Measurements from ENCODE around the gene CBX6. TPM values are rescaled to one million over a fixed set of nuclear protein-coding genes. Genes with fewer than 3 reads are reported as not detected.

The CBX6 gene
- total RNA-seq, 1 experiment from 2014 or later = 31.4 TPM

GRCh38 chr22:38843657-38844314 lies 28.2 kb downstream of the CBX6 start, which contains the start of gene NPTXR:
Gene NPTXR (minus strand): TSS chr22:38844028.
- no CpG with 5 or more reads among the region's 105 CpGs for WGBS (ENCODE audit: extremely low coverage, insufficient read length, low lambda C conversion rate)
- no peaks in the 10 kb centered on the region; the same call in 1 of the 2 replicates for H3K4me1 ChIP-seq (ENCODE audit: insufficient read depth, low read length)

More at GRCh38 chr22:38843657-38844314, 28.2 kb downstream of the CBX6 start, which contains the start of gene NPTXR:
- Histone ChIP-seq H3K14ac (ENCODE audit: insufficient read depth, low read length) (peak within 1 kb of the TSS; percentile 61), H4K5ac (ENCODE audit: insufficient read length, low read depth, low read length) (no peak within 1 kb of the TSS), H3K9me3 (ENCODE audit: control insufficient read depth, low read depth, low read length) (no peaks in the 10 kb centered on the region), H2BK20ac (ENCODE audit: low read depth, low read length, poor library complexity, severe bottlenecking) (no peak within 1 kb of the TSS), H3K79me1 (ENCODE audit: insufficient read depth, low read depth, low read length, poor library complexity, severe bottlenecking) (no peaks in the 10 kb centered on the region), H3K4ac (ENCODE audit: low read depth, low read length) (no peak within 1 kb of the TSS), H3K23ac (ENCODE audit: insufficient read length, low read depth, low read length) (no peak within 1 kb of the TSS), H2BK12ac (ENCODE audit: insufficient read length, low read depth, low read length) (no peak within 1 kb of the TSS), H2BK15ac (ENCODE audit: low read depth, low read length) (no peak within 1 kb of the TSS; the same call in 1 of the 2 replicates), H4K91ac (ENCODE audit: insufficient read length, low read depth, low read length) (no peak within 1 kb of the TSS), H3K27me3 (ENCODE audit: insufficient read depth, low read length) (peaks cover 21% of the 10 kb centered on the region; the same call in 1 of the 2 replicates), H3K9ac (ENCODE audit: extremely low read depth, insufficient read length, low read length) (no peak within 1 kb of the TSS), H3K18ac (ENCODE audit: insufficient read length, low read depth, low read length) (no peak within 1 kb of the TSS), H3K56ac (ENCODE audit: insufficient read length, low read depth, low read length) (no peak within 1 kb of the TSS), H2BK120ac (ENCODE audit: low read depth, low read length, poor library complexity, severe bottlenecking) (no peak within 1 kb of the TSS), H3K79me2 (ENCODE audit: insufficient read depth, low read length) (no peaks in the 10 kb centered on the region), H3K23me2 (ENCODE audit: insufficient read length, low read depth, low read length, poor library complexity, severe bottlenecking) (peaks cover 4% of the 10 kb centered on the region), H3T11ph (ENCODE audit: low read length) (no peak within 1 kb of the TSS), H4K8ac (replicated peaks; ENCODE audit: insufficient read length, low read depth, low read length) (no peak within 1 kb of the TSS), H2AFZ (ENCODE audit: low read length) (no peak within 1 kb of the TSS), H4K20me1 (ENCODE audit: control insufficient read depth, insufficient read depth, insufficient read length) (peaks cover 4% of the 10 kb centered on the region), H3K27ac (ENCODE audit: insufficient read length, low read depth, low read length) (no peak within 1 kb of the TSS), H3K4me2 (ENCODE audit: insufficient read depth, insufficient read length, low read length) (peak within 1 kb of the TSS; percentile 32), H2AK5ac (ENCODE audit: insufficient read length, low read length) (no peak within 1 kb of the TSS), H2BK5ac (ENCODE audit: insufficient read length, low read length) (no peak within 1 kb of the TSS)
- peaks cover 0 to 2% (median 0%) of the 10 kb centered on the region in 3 experiments; a peak in 3 of 7 replicates for H3K36me3 Mint-ChIP-seq (ENCODE audit: insufficient read depth in 1 of 3, low read depth in 3 of 3)
- H3K9me3 Mint-ChIP-seq = no peaks in the 10 kb centered on the region; a peak in 1 of 5 replicates
- TF ChIP-seq CTCF (conservative IDR thresholded peaks at IDR 0.05) = no peak
- peak; percentile 64 for DNase-seq
- H3K4me1 Mint-ChIP-seq = peaks cover 19 to 33% of the 10 kb centered on the region in 2 experiments
- H3K27ac Mint-ChIP-seq = no peak within 1 kb of the TSS
- peak within 1 kb of the TSS; percentile 66 to 83 for H3K4me3 Mint-ChIP-seq
- peaks cover 83% of the 10 kb centered on the region for H3K27me3 Mint-ChIP-seq (ENCODE audit: low read depth)
